ENCODE results near the gene NOXO1.

NOXO1 gene

GRCh38 chr16:1938316-1938715 is 43.0 kb downstream of the NOXO1 start:
- DNase-seq: no peak

DNA sequence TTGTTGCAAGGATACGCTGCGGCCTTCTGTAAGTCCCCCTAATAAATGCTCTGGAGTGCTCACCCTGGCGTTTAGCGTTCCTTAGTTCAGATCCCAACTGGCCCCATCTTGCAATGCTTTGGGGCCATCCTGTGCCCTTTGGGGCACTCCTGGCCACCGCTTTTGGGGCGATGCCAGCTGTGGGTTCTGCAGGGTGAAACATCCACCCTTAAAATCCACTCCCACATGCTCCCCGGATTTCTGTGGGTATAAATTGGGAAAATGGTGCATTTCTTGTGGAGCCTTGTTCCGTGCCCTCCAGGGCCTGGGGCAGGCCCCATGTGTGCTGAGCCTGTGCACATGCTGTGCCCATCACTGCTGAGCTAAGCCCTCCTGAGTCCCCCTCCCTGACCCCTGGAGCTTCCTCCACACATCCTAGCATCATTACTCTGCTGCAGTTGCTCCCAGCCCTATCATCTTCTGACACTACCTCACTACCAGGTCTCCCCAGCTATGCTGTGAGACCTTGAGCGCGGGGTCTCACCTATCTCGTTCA is 44.3 kb downstream of the NOXO1 start:
- no peak for DNase-seq

DNA sequence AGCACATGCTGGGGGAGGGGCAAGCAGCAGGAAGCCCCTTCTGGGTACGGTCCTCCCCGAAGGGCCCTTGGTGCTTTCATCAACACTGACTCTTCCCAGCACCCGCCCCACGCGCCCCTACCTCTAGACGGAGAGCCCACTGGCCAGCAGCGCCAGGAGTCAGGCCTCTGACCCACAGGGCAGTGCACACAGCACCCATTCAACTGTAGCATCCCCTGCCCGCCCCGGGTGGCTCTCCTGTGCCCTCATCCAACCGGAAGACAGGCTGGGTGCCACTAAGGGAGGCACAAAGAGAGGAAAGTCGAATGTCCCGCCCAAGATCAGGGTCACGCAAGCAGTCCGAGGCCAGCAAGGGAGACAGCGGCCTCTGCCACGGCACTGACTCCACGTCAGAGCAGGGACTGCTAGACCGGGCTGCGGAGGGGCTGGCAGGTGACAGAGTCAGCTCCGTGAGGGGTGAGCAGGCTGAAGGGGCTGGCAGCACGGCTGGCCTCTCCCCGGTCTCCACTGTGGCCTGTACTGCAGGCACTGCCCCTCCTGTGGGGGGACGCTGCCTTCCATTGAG is 48.1 kb downstream of the NOXO1 start:
- DNase-seq: no peak

DNA sequence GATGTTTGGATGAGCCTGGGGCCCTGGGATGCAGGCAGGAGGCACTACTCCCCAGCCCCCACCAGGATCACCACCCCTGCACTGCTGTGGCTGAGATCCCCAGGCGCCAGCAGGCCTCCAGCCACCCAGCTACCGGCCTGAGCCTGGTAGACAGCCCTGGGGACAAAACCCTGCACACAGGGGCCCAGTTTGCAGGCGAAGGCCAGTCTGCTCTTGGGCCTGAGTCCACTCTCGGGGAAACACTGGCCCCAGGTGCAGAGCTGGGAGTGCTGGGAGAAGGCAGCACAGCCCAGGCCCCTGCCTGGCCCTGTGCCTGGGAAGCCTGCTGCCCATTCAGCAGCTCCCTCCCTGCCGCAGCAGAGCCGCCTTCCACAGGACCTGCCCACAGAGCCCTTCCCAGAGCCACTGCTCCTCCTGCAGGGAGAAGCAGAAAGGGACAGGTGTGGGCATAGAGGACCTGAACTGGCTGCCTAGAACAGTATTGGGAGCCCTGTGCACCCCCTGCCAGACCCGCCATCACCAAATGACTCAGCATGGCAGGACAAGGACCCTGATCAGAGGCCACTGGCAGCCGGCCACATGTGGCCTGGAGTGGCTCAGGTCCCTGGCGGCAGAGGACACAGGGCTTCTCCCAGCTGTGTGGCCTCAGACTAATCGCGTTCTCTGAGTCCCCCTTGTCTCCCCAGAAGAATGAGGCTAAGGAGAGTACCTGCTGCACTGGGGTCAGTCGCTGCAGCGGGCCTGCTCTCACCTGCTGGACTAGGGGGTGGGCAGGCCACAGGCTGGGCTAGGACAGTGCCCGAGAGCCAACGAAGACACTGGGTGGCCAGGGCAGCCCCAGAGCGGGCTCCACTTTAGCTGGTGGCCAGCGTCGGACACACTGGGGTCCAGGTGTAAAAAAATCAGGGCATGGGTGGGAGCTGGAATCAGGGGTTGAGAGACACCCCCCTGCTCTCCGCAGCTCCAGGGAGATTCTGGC is 48.9 kb downstream of the NOXO1 start:
- no peak for DNase-seq

GRCh38 chr16:1930338-1930720 is 50.9 kb downstream of the NOXO1 start:
- no peak for DNase-seq

- DNase-seq: peak; percentile 61
Measured at GRCh38 chr16:1929578-1930337, 51.5 kb downstream of the NOXO1 start.

- peak; percentile 24 for DNase-seq
Measured at GRCh38 chr16:1929105-1929504, 52.2 kb downstream of the NOXO1 start.

Data from NCI-H774 (cell line).